Measurements from ENCODE around the gene PCID2.

The PCID2 gene

GRCh38 chr13:113219256-113219940, 10.9 kb upstream of the PCID2 start:
- no peak for DNase-seq

GRCh38 chr13:113218586-113218985, 10.1 kb upstream of the PCID2 start:
- DNase-seq, result no peak

- no peak for DNase-seq
Observed at GRCh38 chr13:113216254-113217048, 8.0 kb upstream of the PCID2 start.

- DNase-seq, result no peak
Observed at GRCh38 chr13:113211774-113212173, 3.3 kb upstream of the PCID2 start.

- DNase-seq, result no peak
Observed at GRCh38 chr13:113210833-113211232, 2.4 kb upstream of the PCID2 start.

GRCh38 chr13:113209759-113210421, 1.4 kb upstream of the PCID2 start:
- peak; percentile 32 to 63 (median 46) for DNase-seq

GRCh38 chr13:113209336-113209758, 878 bp upstream of the PCID2 start, which contains the start of gene CUL4A:
Gene CUL4A (plus strand): TSS chr13:113209613. CDS start chr13:113209628, 15 bp downstream.
- peak; percentile 41 to 71 (median 48) for DNase-seq

GRCh38 chr13:113207890-113208420, 514 bp downstream of the PCID2 start:
- no peak for DNase-seq

- no peak for DNase-seq
Observed at GRCh38 chr13:113207460-113207859, 1.0 kb downstream of the PCID2 start.

- DNase-seq, result no peak
Observed at GRCh38 chr13:113205428-113205931, 3.0 kb downstream of the PCID2 start.

GRCh38 chr13:113204378-113204734, 4.1 kb downstream of the PCID2 start:
- no peak for DNase-seq

- DNase-seq, result no peak
Observed at GRCh38 chr13:113203507-113204377, 4.7 kb downstream of the PCID2 start.

- no peak for DNase-seq
Observed at GRCh38 chr13:113202912-113203311, 5.6 kb downstream of the PCID2 start.

- no peak for DNase-seq
Observed at GRCh38 chr13:113201815-113202214, 6.7 kb downstream of the PCID2 start.

GRCh38 chr13:113196970-113197737, 11.3 kb downstream of the PCID2 start:
- no peak for DNase-seq

GRCh38 chr13:113195360-113195759, 13.1 kb downstream of the PCID2 start:
- no peak for DNase-seq

- DNase-seq, result no peak
Observed at GRCh38 chr13:113192902-113193301, 15.6 kb downstream of the PCID2 start.

GRCh38 chr13:113192279-113192678, 16.2 kb downstream of the PCID2 start:
- no peak for DNase-seq

- no peak for DNase-seq
Observed at GRCh38 chr13:113190181-113190580, 18.3 kb downstream of the PCID2 start.

GRCh38 chr13:113187883-113188665, 20.4 kb downstream of the PCID2 start:
- DNase-seq, result no peak

- DNase-seq, result no peak
Observed at GRCh38 chr13:113187263-113187669, 21.2 kb downstream of the PCID2 start.
